NOMO-1 treated with dmso at 0.1 percent for 144 hours (cell line): ENCODE data around the gene RNFT2.

Experiments used
- DNase-seq: peaks from one replicate; lab custom pipeline; 2025; ENCODE audit not compliant: unreplicated experiment; lab: John Stamatoyannopoulos, UW

Gene RNFT2

DNA sequence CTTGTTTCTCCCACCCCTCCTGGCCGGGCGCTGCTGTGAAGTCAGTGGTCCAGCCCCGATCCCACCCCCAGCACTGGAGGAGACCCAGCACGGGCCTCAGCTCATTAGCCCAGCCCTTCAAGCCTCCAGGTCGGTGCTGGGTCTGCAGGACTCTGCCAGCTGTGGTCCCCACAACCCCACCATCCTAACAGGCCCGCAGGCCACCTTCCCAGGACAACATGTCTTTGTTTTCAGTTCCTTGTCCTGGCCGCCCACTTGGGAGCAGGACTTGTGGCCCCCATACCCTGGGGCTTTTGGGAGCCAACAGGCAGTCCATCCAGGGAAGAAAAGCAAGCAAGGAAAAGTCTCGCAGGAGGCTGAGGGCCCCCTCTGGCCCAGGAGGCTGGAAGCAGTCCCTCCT lies 83.2 kb downstream of the RNFT2 start:
- DNase-seq: no peak

DNA sequence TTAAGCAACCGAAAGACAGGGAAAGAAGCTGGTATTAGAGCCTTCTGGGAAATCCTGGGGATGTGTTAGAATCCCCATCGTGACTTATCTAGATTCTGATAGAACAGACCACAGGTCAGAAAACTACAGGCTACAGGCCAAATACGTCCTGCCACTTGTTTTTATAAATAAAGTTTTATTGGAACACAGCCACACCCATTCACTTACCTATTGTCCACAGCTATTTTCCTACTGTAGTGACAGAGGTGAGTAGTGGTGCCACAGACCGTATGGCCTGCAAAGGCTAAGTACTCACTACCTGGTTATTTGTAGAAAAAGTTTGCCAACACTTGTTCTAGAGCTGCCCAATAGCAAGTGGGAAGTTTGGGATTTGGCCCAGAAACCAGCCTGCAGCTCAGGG lies 89.3 kb downstream of the RNFT2 start:
- DNase-seq: no peak

DNA sequence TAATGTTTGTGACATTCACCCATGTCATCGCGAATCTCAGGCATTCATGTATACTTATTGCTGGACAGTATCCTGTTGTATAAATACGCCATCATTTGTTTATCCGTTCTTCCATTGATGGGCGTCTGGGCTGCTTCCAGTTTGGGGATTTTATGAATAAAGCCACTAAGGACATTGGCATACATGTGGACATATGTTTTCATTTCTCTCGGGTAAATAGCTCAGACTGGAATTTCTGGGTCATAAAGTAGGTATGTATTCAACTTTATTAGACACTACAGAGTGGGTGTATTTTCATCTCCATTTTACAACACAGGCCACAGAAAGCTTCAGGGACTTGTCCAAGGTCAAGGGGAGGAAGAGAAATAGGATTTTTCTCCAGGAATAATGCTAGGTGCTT lies 94.2 kb downstream of the RNFT2 start:
- DNase-seq: no peak

DNA sequence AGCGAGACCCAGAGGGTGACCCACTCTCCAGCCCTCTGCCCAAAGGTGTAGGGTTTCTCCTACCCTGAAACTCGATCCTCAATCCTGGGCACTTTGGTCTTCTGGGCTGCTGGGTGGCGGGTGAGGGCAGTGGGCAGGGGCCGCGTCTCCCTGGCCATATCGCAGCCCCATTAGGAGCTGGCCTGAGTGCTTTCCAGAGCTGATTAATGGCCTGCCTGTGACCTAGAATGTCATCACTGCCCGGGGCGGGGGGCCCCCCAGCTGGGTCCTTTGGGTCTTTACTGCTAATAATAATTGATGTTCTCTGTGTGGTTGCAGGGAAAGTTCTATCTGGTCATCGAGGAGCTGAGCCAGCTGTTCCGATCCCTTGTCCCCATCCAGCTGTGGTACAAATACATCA lies 95.4 kb downstream of the RNFT2 start:
- DNase-seq: no peak

DNA sequence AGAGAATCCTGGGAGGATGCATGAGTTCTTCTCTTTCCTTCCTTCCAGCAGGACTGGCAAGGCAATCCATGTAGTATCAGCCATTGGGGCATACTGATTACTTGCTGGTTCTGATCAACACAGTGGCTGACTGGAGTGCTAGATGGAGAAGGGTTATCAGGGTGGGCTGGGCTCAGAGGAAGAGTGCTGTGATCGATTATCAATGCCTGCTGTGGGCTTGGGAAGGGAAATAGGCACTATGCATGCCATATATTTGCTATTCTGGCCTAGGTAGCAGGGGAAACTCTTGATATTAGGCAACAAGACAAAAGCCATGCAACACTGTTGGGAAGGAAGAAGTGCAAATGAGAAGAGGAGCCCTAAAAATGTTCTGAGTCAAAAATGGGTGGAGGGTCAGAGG lies 97.4 kb downstream of the RNFT2 start:
- DNase-seq: no peak

DNA sequence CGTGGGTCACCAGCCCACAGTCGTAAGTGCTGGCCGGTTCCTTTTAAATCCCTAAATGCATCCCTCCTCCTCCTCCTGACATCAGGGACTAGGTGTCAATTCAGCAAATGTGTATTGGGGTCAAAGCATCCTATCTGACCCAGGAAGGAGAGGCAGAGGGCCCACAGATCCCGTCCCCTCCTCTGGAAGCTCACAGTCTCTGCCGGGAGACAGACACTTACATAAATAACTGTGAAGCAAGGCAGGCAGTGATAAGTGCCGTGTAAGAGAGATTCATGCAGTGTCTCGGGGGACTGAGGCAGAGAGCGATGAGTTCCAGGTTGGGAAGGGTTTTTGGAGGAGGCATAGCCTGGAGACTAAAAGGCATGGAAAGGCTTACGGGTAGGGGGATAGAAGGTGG lies 99.0 kb downstream of the RNFT2 start:
- DNase-seq: no peak

DNA sequence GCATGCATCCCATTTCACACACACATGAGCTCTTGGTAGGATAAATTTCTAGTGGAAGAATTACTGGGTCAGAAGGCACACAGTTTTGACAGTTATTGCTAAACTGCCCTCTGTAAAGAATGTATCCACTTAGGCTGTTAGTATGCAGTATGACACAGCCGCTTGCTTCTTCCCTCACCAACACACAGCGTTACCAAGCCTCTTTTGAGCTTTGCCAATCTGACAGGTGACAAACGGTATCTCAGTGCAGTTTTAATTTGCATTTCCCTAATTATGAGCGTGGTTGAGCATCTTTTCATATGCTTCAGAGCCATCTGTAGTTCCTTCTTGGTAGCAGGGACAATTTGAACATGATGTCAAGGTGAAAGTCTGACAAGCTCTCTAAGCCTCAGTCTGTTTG lies 100.2 kb downstream of the RNFT2 start:
- no peak for DNase-seq

DNA sequence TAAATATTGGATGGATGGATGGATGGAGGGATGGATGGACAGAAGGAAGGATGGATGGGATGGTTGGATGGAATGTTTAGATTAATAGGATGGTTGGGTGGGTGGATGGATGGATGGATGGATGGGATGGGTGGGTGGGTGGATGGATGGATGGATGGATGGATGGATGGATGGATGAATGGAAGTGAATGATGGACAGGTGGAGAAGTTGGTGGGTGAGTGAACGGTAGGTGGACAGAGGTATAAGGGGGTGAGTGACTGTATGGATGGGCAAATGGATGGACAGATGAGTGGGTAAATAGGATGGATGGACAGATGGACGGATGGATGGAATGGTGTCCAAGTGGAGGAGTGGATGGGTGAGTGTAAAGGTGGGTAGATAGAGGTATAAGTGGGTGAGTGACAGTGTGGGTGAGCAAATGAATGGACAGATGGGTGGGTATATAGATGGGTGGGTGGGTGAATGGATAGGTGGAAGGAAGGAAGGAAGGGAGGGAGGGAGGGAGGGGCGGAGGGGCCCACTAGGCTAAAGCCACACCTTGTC lies 101.2 kb downstream of the RNFT2 start:
- no peak for DNase-seq

DNA sequence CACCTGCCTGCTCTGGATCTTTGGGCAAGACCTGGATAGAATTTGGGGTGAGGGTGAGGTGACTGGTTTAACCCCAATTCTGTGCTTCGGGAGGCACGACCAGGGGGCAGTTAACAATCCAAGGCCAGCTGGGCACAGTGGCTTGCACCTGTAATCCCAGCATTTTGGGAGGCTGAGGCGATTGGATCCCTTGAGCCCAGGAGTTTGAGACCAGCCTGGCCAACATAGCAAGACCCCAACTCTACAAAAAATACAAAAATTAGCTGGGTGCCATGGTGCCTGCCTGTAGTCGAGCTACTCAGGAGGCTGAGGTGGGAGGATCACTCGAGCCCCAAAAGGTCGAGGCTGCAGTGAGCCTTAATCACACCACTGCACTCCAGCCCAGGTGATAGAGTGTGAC lies 105.0 kb downstream of the RNFT2 start:
- DNase-seq: no peak

DNA sequence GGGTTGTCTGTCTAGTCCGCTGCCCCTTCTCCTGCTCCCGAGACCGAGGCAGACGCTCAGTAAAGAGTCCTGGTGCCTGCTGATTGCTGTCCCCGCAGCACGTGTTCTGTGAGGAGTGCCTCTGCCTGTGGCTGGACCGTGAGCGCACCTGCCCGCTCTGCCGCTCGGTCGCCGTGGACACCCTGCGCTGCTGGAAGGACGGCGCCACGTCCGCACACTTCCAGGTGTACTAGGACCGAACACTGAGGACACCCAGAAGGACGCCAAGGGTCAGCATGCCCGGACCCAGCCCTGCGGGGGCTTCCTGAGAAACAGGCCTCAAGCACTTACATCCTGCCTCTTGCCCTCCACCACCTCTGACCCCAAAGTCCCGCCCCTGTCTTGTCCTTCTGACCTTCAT lies 111.1 kb downstream of the RNFT2 start:
- no peak for DNase-seq

DNA sequence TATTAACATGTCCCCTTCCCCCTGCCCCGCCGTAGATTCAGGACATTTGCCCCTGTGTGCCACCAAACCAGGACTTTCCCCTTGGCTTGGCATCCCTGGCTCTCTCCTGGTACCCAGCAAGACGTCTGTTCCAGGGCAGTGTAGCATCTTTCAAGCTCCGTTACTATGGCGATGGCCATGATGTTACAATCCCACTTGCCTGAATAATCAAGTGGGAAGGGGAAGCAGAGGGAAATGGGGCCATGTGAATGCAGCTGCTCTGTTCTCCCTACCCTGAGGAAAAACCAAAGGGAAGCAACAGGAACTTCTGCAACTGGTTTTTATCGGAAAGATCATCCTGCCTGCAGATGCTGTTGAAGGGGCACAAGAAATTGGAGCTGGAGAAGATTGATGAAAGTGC lies 114.2 kb downstream of the RNFT2 start:
- no peak for DNase-seq

DNA sequence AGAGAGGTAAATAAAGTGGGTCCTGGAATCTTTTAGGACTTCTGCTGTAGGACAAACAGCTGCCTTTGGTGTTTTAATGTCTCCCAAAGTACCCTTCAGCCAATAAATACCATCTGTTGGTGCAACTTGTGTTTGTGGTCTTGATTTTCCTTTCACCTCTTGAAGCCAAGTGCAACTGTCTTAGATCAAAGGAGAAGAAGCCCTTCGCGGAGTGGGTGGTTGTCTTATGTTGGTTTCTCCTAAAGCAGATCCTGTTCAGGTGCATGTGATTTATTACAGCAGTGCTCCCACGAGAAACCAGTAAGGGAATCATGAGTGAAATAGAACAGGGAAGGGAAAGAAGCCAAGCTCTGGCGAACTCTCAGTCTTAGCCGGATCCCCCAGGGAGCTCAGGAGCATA lies 115.4 kb downstream of the RNFT2 start:
- DNase-seq: no peak

DNA sequence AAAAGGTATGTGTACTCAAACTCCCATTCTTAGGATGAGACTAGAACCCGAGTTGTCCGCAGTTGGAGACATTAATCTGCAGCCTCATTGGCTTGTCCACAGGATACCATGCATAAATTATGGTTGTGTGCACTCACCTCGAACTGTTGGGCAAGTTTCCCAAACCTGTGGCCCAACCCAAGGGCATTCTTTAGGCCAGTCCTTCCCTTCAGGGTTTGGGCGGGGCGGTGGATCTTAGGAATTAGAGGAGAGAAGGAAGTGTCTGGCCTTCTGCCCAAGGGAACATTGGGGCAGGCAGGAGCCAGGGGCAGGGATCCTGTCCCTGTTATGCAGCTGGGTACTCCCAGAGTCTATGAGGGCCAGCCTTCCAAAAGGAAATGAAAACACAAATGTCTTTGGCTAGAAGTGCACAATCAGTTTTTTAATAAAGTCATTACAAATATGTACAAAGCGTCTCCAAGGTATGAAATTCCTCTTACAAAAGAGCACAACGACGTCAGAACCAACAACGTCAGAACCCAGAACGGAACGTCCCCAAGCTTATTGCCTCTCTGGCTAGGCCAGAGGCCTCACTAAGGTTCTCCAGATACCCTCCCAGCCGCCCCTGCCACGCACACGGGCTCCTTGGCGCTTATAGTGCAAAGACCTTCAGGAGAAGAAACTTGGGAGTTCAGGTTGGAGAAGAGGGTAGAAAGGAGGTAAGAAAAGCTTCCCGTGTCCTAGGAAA lies 117.8 kb downstream of the RNFT2 start:
- DNase-seq: no peak

DNA sequence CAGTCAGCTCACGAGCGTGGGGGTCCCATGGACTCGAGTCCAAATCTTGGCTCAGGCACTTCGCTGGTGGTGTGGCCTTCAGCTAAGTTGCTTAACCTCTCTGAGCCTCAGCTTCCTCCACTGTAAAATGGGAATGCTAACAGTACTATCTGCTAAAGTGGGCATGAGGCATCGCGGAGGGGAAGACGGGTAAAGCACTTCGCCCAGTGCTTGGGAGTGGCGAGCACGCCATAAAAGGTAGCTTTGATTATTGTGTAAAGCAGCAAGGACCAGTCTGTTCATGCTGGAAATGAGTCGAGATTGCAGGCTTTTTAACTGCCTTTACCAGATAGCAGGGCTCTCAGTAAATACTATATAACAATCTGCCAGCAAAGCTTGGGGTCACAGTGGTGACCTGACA lies 118.6 kb downstream of the RNFT2 start:
- DNase-seq: no peak

DNA sequence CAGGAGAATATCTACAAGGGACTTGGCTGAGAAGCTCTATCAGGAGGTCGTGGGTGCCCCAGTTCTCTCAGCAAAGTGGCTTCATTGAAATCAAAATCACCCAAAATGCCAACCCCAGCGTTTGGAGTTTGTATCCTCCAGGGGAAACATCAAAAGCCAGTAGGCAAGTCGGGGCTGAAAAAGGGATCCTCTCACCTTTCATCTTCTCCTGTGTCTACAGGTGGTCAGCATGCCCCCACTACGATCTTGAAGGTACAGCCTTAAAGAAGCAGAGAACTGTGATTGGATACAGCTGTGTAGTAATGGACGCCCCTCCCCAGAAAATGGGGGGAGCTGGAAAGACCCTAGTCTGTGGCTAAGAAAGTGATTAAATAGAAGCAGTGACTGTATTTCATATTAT lies 121.0 kb downstream of the RNFT2 start:
- no peak for DNase-seq

DNA sequence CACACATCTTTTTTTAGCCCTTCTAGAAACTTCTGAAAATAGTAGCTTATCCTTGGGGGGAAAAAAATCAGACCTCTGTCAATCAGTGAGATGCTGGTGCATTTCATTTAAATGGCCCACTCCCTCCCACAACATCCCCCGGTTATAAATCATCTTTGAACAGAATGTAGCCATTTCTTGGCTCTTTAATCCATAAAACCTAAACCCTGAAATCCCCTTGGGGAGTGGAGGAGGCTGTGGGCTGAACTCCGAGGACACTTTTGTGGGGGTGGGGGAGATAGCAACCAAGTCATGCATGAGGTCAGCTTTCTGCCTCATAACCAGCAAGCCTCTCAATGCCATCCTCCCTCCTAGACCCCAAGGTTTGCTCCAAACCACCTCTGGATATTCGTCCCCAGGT lies 122.1 kb downstream of the RNFT2 start:
- no peak for DNase-seq

DNA sequence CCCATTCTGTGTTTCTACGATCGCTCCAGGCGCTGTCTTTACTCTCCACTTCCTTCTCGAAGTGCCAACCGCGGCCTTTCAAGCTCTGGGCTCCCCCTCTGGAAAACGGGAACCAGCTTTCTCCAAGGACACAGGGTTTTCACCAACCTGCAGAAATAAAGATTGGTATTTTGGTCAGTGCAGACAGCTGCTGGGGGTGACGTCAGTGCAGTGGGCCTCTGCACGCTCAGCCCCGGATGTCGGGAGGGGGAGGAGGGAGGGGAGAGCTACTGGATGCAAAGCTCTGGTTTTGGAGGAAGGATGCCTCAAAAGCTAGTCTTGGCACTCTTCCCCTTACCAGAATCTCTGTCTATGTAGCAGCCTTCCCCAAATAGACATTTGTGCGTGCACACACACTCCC lies 123.2 kb downstream of the RNFT2 start:
- no peak for DNase-seq

DNA sequence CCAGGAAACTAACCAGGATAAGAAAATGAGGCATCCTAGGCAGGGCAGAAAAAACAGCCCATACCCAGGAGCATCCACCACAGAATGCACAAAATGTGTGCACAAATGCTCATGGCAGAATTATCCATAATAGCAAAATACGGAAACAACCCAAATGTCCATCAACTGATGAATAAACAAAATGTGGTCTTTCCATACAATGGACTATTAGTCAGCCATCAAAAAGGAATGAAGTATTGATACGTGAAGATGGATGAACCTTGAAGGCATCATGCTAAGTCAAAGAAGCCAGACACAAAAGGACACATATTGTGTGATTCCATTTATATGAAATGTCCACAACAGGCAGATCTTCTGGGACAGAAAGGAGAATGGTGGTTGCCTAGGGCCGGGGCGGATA lies 124.1 kb downstream of the RNFT2 start:
- no peak for DNase-seq

DNA sequence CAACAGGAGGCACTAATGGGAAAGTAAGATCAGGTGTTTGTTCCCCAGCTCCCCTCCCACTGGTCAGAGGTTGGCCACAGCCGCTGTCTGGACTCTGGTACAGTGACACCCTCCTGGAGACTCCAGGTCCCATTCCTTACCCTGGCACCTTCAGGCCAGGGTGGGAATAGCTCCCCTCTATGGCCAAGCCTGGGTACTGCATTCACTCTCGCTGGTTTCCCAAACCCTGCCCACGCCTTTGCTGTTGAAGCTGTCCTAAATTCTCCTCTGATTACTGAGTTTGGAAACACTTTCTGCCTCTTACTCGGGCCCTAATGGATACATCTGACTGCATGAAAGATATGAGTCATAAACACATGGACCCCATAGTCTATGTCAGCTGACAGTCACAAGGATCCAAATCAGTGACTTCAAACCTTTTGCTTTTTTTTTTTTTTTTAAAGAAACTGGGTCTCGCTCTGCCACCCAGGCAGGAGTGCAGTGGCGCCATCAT lies 125.2 kb downstream of the RNFT2 start:
- no peak for DNase-seq

DNA sequence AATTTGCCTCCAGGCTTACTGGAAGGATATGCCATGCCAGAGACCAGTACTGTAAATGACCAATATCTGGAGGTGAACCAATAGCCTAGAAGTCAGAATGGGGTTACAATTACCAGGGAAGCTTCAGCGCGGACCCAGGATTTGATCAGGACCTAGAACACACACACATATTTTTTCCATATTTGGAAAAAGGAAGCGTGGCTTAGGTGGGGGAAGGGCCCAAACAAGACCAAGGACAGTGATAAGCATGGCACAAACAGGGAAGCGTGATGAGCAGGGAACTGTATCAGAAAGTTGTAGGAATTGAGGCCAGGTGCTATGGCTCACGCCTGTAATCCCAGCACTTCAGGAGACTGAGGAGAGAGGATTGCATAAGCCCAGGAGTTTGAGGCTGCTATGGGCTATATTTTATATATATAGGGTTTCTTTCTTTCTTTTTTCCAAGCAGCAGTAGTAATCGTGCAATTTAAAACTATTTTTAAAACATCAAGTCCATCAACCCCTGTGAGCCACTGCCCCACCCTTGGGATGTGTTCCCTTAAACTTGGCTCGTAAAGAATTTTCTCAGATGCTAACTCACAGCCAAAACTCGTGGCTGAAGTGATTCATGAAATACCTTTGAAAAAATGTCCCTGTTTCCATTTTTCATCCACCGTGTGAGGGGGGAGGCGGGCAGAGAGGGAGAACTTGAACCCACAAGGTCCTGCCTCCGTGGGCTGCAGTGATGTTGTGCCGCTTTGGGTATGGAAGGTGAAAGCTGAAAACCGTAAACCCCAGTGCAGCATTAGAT lies 126.5 kb downstream of the RNFT2 start:
- DNase-seq: no peak

DNA sequence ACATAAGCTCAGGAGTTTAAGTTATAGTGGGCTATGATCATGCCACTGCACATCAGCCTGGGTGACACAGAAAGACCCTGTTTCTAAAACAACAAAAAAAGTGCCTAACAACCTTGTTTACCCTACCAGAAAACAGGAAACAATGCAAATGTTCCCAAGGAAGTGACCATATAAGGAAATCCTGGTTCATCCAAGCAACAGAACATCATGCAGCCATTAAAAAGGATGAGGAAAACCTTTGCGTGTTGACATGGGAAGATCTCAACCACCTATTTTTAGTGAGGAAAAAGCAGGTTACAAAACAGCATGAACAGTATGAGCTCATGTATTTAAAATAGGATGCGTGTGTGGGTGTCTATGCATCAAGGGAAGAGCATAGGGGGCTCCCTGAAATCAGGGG lies 129.4 kb downstream of the RNFT2 start:
- no peak for DNase-seq

DNA sequence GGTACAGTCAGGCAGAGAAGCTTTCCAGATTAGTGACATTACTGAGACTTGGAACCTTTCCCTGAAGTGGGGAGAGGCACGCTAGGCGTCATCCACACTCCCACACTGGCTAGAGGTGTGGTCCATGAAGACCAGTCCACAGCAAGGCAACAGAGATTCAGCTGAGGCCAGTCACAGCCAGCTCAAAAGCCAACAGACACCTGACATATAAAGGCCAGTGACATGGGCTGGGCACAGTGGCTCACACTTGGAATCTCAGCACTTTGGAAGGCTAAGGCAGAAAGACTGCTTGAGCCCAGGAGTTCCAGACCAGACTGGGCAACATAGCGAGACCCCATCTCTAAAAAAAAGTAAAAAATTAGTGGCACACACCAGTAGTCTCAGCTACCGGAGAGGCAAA lies 132.2 kb downstream of the RNFT2 start:
- no peak for DNase-seq
